K562 (cell line): ENCODE data around the gene KCNG3. TPM values are rescaled to one million over a fixed set of nuclear protein-coding genes. Genes with fewer than 3 reads are reported as not detected.

Source experiments
- CBX5 ChIP-seq: IDR thresholded peaks from 2 replicates; pipeline ENCODE4 v1.6.1; 2014; ENCODE audit warnings: low read depth, borderline replicate concordance
- ESRRA ChIP-seq: fragments of 450-650 bp; IDR thresholded peaks from 2 replicates; pipeline ENCODE4 v1.6.1; 2014; ENCODE audit warnings: low read depth, mild to moderate bottlenecking, moderate library complexity, borderline replicate concordance
- GABPB1 ChIP-seq: sonication (generic); formaldehyde crosslinking; IDR thresholded peaks from 2 replicates; pipeline ENCODE4 v1.8.0; 2022; ENCODE audit warnings: mild to moderate bottlenecking, missing genetic modification reagents
- JUN ChIP-seq, 2 experiments: sonication (generic) in 1 of 2; formaldehyde crosslinking in 1 of 2; IDR thresholded peaks; 2 replicates each; pipeline versions ENCODE4 v1.6.1 to v1.8.0; 2012 to 2022; ENCODE audit warnings: borderline replicate concordance in 2 of 2, mild to moderate bottlenecking in 2 of 2, improper control_type of control experiment in 1 of 2, low read depth in 1 of 2, low read length in 1 of 2, missing genetic modification reagents in 1 of 2
- JUND ChIP-seq, 2 experiments: IDR thresholded peaks; 2 replicates in 1 of 2; 3 replicates in 1 of 2; pipeline ENCODE4 v1.6.1; 2011; ENCODE audit warnings: borderline replicate concordance in 2 of 2, low read depth in 2 of 2, low read length in 2 of 2, improper control_type of control experiment in 1 of 2, missing biosample characterization in 1 of 2, missing genetic modification characterization in 1 of 2, missing genetic modification reagents in 1 of 2
- MCM2 ChIP-seq: fragments of 450-650 bp; IDR thresholded peaks from 2 replicates; pipeline ENCODE4 v1.6.1; 2017; ENCODE audit warnings: low read depth, mild to moderate bottlenecking
- RAD21 ChIP-seq, 2 experiments: fragments of 250-450 bp in 1 of 2; fragments of 450-650 bp in 1 of 2; sonication (Bioruptor Pico) in 1 of 2; formaldehyde crosslinking in 1 of 2; IDR thresholded peaks in 1 of 2; conservative IDR thresholded peaks in 1 of 2; 2 replicates each; pipeline versions ENCODE4 v1.4.0 to v1.8.0; 2020 to 2022; ENCODE audit warnings: mild to moderate bottlenecking in 2 of 2, moderate library complexity in 1 of 2
- STAT5A ChIP-seq: IDR thresholded peaks from 2 replicates; pipeline ENCODE4 v1.6.1; 2012; ENCODE audit warnings: low read length, inconsistent platforms, borderline replicate concordance
- ZBTB1 ChIP-seq: sonication (generic); formaldehyde crosslinking; IDR thresholded peaks from 2 replicates; pipeline ENCODE4 v1.8.1; 2023; ENCODE audit warnings: missing genetic modification reagents, low read depth, mild to moderate bottlenecking, borderline replicate concordance
- polyA plus RNA-seq, 8 experiments: library from polyadenylated mRNA; depleted of rRNA in 4 of 8; stranded (reverse) in 5 of 8; unstranded in 3 of 8; fragments of >200 nt; fragmentation: Nextera tagmentation in 2 of 8; fragmentation: Illumina TruSeq in 1 of 8; extraction: Ambion mirVana in 2 of 8; extraction: Trizol in 1 of 8; gene quantifications; 2 replicates each; pipeline versions ENCODE4 v1.2.1 to v1.2.3, GENCODE V29; 2011 to 2014; ENCODE audit warnings: inconsistent platforms in 1 of 8, missing spikeins in 1 of 8
- total RNA-seq, 7 experiments: library from RNA; depleted of rRNA in 6 of 7; stranded (reverse); fragments of >200 nt in 6 of 7; fragmentation: Illumina TruSeq in 2 of 7; extraction: Trizol in 2 of 7; gene quantifications; 2 replicates each; pipeline versions ENCODE4 v1.2.1 to v1.2.3, GENCODE V29; 2011 to 2021; ENCODE audit warnings: low replicate concordance in 1 of 7
- TF ChIP-seq, protein P1 (sequence below), 3 experiments: IDR thresholded peaks in 2 of 3; conservative IDR thresholded peaks in 1 of 3; 2 replicates each; pipeline ENCODE4 v1.5.1; 2011 to 2012; ENCODE audit warnings: low read length in 3 of 3, mild to moderate bottlenecking in 3 of 3, control low read depth in 2 of 3, improper control_type of control experiment in 1 of 3, inconsistent platforms in 1 of 3, low read depth in 1 of 3, mixed read lengths in 1 of 3, moderate library complexity in 1 of 3; ENCODE audit not compliant: insufficient read depth in 2 of 3
- TF ChIP-seq, protein P2 (sequence below): sonication (generic); formaldehyde crosslinking; IDR thresholded peaks from 2 replicates; pipeline ENCODE4 v1.9.0; 2022; ENCODE audit warnings: mild to moderate bottlenecking, missing genetic modification reagents
- TF ChIP-seq, protein P3 (sequence below), 2 experiments: fragments of 200-800 bp in 1 of 2; sonication (Bioruptor generic) in 1 of 2; sonication (generic) in 1 of 2; formaldehyde crosslinking in 1 of 2; IDR thresholded peaks in 1 of 2; conservative IDR thresholded peaks in 1 of 2; 2 replicates each; pipeline versions ENCODE4 v1.5.0 to v1.6.1; 2016 to 2020; ENCODE audit warnings: missing compliant biosample characterization in 1 of 2, missing genetic modification characterization in 1 of 2, missing genetic modification reagents in 1 of 2
- TF ChIP-seq, protein P4 (sequence below): sonication (generic); formaldehyde crosslinking; IDR thresholded peaks from 2 replicates; pipeline ENCODE4 v1.8.0; 2023; ENCODE audit warnings: mild to moderate bottlenecking, missing genetic modification reagents

KCNG3 gene
- total and polyA plus RNA-seq, 9 of the 15 experiments (the other 6 are each of a cell fraction or from before 2014, with no cell fraction given): not detected

DNA sequence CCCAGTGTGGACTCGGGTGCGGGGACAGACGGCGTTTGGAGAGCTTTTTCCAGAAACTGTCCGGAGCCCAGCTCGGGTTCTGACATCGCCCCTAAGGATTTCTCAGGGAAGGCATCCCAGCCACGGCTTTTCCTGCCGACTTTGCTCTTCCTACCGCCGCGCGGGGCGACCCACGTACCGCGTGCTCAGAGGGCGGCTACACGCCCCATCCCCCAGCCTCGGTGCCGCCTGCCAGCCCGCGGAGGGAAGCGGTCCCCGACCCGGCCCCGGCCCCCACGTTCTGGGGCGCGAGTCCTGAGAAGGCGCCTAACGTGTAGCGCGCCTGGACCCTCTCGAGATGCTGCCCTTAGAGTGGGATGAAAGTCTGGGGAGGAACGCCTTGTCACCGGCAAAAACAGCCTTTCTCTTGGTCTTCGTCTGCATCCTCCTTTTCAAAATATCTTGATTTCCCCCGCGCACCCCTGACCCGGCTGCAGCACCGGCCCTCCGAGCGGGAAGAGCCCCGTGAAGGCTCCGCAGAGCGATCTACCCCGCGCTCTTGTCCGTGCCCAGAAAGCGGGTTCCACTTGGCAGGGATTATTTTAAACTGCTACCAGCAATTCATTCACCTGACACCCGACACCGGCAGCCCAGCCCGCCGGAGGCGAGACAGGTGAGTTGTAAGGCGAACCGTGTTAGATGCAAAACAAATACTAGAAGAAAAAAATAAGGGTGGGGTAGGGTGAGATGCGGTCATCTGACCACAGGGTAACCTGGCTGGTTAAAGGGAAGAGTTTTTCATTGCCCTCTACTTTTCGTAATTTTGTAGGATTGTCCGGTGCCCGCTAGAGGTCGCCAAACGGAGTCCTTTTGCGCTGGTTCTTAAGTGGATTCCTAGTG lies 812 bp upstream of the KCNG3 start (continued):
- TF ChIP-seq, protein P1, sequence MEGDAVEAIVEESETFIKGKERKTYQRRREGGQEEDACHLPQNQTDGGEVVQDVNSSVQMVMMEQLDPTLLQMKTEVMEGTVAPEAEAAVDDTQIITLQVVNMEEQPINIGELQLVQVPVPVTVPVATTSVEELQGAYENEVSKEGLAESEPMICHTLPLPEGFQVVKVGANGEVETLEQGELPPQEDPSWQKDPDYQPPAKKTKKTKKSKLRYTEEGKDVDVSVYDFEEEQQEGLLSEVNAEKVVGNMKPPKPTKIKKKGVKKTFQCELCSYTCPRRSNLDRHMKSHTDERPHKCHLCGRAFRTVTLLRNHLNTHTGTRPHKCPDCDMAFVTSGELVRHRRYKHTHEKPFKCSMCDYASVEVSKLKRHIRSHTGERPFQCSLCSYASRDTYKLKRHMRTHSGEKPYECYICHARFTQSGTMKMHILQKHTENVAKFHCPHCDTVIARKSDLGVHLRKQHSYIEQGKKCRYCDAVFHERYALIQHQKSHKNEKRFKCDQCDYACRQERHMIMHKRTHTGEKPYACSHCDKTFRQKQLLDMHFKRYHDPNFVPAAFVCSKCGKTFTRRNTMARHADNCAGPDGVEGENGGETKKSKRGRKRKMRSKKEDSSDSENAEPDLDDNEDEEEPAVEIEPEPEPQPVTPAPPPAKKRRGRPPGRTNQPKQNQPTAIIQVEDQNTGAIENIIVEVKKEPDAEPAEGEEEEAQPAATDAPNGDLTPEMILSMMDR (IDR thresholded peaks at IDR 0.05 in 2 of 3, conservative IDR thresholded peaks at IDR 0.05 in 1 of 3; ENCODE audit: insufficient read depth in 2 of 3, low read depth in 1 of 3, low read length in 3 of 3): peak; percentile 79 to 89 (median 89)
- TF ChIP-seq JUN (IDR thresholded peaks at IDR 0.05; ENCODE audit: borderline replicate concordance, low read depth, low read length): no peak
- 0 out of 2 replicates have a peak, but pooled peaks have one; percentile 61 for TF ChIP-seq JUN (CRISPR knock-in tag; IDR thresholded peaks at IDR 0.05; ENCODE audit: borderline replicate concordance)
- peak; percentile 62 for TF ChIP-seq GABPB1 (CRISPR knock-in tag)
- peak; percentile 75 for TF ChIP-seq ZBTB1 (CRISPR knock-in tag)
- TF ChIP-seq, protein P2, sequence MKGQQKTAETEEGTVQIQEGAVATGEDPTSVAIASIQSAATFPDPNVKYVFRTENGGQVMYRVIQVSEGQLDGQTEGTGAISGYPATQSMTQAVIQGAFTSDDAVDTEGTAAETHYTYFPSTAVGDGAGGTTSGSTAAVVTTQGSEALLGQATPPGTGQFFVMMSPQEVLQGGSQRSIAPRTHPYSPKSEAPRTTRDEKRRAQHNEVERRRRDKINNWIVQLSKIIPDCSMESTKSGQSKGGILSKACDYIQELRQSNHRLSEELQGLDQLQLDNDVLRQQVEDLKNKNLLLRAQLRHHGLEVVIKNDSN (CRISPR knock-in tag): 0 out of 2 replicates have a peak, but pooled peaks have one; percentile 21
- TF ChIP-seq JUND (IDR thresholded peaks at IDR 0.05; ENCODE audit: borderline replicate concordance, low read depth, low read length): 0 out of 2 replicates have a peak, but pooled peaks have one; percentile 7
- no peak for TF ChIP-seq JUND (tag; IDR thresholded peaks at IDR 0.05; ENCODE audit: borderline replicate concordance, low read depth, low read length)
- peak; percentile 66 to 71 for TF ChIP-seq RAD21 (CRISPR knock-in tag; conservative IDR thresholded peaks at IDR 0.05 in 1 of 2, IDR thresholded peaks at IDR 0.05 in 1 of 2)
- TF ChIP-seq CBX5: no peak
- TF ChIP-seq MCM2: no peak
- TF ChIP-seq, protein P3, sequence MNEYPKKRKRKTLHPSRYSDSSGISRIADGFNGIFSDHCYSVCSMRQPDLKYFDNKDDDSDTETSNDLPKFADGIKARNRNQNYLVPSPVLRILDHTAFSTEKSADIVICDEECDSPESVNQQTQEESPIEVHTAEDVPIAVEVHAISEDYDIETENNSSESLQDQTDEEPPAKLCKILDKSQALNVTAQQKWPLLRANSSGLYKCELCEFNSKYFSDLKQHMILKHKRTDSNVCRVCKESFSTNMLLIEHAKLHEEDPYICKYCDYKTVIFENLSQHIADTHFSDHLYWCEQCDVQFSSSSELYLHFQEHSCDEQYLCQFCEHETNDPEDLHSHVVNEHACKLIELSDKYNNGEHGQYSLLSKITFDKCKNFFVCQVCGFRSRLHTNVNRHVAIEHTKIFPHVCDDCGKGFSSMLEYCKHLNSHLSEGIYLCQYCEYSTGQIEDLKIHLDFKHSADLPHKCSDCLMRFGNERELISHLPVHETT (CRISPR knock-in tag; conservative IDR thresholded peaks at IDR 0.05 in 1 of 2, IDR thresholded peaks at IDR 0.05 in 1 of 2): no peak
- 0 out of 2 replicates have a peak, but pooled peaks have one; percentile 43 for TF ChIP-seq ESRRA
- no peak for TF ChIP-seq STAT5A
- TF ChIP-seq, protein P4, sequence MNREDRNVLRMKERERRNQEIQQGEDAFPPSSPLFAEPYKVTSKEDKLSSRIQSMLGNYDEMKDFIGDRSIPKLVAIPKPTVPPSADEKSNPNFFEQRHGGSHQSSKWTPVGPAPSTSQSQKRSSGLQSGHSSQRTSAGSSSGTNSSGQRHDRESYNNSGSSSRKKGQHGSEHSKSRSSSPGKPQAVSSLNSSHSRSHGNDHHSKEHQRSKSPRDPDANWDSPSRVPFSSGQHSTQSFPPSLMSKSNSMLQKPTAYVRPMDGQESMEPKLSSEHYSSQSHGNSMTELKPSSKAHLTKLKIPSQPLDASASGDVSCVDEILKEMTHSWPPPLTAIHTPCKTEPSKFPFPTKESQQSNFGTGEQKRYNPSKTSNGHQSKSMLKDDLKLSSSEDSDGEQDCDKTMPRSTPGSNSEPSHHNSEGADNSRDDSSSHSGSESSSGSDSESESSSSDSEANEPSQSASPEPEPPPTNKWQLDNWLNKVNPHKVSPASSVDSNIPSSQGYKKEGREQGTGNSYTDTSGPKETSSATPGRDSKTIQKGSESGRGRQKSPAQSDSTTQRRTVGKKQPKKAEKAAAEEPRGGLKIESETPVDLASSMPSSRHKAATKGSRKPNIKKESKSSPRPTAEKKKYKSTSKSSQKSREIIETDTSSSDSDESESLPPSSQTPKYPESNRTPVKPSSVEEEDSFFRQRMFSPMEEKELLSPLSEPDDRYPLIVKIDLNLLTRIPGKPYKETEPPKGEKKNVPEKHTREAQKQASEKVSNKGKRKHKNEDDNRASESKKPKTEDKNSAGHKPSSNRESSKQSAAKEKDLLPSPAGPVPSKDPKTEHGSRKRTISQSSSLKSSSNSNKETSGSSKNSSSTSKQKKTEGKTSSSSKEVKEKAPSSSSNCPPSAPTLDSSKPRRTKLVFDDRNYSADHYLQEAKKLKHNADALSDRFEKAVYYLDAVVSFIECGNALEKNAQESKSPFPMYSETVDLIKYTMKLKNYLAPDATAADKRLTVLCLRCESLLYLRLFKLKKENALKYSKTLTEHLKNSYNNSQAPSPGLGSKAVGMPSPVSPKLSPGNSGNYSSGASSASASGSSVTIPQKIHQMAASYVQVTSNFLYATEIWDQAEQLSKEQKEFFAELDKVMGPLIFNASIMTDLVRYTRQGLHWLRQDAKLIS (CRISPR knock-in tag): peak; percentile 50; the same call in 1 of the 2 replicates
